ENCODE data around the gene GMPPA.
A peak's percentile ranks its signal among the peaks of the same experiment; 100 is the strongest.

The GMPPA gene

DNA sequence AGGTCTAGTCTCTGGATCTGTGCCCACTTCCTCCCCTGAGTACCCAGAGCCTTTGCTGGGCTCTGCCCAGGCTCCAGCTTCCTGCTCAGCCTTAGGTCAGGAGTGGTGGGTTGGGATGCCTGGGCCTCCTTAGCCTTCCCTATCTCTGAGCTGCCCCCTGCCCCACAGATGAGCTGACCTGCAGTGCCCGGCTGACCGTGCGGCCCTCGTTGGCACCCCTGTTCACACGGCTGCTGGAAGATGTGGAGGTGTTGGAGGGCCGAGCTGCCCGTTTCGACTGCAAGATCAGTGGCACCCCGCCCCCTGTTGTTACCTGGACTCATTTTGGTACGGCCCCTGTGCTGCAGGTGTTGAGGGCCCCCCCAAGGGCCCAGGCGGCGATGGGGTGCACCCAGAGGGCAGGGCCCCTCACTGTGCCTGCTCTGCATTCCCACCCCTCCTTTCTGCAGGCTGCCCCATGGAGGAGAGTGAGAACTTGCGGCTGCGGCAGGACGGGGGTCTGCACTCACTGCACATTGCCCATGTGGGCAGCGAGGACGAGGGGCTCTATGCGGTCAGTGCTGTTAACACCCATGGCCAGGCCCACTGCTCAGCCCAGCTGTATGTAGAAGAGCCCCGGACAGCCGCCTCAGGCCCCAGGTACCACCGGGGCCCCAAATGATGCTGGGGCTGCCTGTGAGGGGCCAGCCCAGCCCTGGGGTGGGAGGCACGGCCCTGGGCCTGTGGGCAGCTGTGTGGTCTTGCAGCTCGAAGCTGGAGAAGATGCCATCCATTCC is 30.1 kb upstream of the GMPPA start:
- DNase-seq = no peak

DNA sequence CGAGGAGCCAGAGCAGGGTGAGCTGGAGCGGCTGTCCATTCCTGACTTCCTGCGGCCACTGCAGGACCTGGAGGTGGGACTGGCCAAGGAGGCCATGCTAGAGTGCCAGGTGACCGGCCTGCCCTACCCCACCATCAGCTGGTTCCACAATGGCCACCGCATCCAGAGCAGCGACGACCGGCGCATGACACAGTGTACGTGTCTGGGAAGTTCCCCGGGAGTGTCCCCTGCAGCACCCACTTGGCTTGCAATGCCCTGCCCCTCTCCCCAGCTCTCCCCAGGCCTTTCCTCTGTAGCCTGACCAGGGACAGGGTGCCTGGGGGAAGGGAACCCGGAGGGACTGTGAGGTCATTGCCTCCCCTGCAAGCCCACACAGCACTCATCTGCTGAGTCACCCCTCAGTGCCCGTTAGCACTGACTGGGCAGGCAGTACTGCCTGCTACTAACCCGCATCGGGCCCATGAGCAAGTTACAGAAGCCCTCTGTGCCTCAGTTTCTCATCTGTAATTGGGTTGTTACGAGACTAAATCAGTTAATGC is 29.4 kb upstream of the GMPPA start:
- DNase-seq = no peak

DNA sequence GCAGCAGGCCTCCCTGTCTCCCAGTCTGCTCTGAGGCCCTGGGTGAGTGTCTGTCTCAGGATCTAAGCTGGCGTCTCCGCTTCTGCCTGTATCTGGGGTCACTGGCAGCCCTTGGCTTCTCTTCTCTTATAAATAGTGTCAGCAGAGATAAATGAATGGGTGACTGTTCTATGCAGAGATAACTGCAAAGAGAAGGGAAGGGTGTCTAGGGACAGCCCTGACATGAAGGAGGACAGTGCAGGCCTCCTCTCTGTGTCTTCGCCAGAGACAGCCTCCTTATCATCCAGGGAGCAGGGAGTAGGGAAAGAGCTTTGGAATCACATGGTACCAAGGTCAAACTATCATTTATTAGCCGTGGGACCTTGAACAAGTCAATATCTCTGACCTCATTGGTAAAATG is 28.3 kb upstream of the GMPPA start:
- DNase-seq = no peak

DNA sequence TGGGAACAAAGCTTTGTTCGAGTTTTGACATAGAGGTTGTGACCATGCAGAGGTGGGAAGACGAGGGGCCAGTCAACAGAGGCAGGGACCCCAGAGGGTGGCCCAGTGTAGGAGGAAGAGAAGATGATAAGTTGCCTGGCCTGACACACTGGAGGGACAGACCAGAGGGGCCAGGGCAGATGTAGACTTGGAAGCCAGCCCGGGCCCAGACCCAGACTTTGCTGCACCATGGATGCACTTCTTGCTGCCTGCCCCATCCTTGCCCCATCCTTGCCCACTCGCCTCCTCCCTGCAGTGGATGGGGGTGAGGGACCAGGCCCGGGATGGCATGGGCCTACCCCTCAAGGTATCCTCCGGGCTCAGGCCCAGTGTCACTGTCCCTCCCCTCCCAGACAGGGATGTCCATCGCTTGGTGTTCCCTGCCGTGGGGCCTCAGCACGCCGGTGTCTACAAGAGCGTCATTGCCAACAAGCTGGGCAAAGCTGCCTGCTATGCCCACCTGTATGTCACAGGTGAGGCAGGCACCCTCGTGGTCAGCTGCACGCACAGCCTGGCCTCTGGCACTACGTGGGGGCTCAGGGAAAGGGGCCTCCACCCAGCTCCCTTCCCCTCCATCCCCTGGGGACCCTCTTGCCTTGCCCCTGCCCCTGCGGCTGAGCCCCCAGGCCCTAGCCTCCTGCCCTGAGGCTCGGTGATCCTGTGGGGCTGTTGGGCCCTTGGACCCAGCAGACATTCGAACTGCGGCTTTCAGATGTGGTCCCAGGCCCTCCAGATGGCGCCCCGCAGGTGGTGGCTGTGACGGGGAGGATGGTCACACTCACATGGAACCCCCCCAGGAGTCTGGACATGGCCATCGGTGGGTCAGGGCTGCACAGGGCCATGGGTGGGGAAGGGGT is 27.0 kb upstream of the GMPPA start:
- DNase-seq = no peak

DNA sequence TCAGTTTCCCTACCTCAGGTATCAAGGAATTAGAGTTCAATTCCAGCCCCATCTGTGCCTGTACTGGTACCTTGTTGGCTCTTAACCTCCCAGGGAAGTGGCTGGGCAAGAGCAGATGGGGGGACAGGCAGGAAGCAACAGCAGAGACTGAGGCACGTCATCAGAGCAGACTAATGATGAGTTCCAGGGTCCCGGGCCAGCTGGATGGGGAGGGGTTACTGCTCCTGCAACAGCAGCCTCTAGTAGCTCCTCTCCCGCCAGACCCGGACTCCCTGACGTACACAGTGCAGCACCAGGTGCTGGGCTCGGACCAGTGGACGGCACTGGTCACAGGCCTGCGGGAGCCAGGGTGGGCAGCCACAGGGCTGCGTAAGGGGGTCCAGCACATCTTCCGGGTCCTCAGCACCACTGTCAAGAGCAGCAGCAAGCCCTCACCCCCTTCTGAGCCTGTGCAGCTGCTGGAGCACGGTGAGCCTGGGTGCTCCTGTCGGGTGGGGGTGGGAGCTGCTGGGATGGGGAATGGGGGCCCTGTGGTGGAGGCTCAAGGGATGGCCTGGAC is 26.0 kb upstream of the GMPPA start:
- no peak for DNase-seq

DNA sequence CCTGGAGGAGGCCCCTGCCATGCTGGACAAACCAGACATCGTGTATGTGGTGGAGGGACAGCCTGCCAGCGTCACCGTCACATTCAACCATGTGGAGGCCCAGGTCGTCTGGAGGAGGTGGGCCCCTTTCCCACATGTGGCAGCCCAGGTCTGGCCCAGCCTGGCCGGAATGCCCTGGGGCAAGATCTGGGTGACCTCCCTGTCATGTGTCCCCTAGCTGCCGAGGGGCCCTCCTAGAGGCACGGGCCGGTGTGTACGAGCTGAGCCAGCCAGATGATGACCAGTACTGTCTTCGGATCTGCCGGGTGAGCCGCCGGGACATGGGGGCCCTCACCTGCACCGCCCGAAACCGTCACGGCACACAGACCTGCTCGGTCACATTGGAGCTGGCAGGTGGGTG is 25.2 kb upstream of the GMPPA start:
- DNase-seq = no peak

DNA sequence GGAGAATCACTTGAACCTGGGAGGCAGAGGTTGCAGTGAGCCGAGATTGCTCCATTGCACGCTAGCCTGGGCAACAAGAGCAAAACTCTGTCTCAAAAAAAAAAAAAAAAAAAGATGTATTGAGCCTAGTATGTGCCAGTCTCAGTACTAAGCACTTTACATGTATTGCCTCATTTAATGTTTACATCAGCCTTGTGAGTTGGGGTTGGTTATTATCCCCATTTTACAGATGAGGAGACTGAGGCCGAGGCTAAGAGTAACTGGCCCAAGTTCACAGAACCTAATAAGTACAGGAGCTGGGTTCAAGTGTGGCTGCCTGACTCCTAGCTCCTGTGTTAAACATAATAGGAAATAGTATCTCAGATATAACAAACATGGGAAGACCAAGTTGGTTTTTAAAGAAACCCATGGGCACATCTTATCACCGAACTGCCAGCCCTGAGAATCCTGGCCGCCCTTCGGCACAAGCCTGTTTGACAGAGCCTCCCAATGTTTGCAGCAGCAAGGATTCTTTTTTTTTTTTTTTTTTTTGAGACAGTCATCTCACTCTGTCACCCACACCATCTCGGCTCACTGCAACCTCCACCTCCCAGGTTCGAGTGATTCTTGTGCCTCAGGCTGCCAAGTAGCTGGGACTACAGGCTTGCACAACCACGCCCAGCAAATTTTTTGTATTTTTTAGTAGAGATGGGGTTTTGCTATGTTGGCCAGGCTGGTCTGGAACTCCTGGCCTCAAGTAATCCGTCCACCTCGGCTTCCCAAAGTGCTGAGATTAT is 24.2 kb upstream of the GMPPA start:
- no peak for DNase-seq

DNA sequence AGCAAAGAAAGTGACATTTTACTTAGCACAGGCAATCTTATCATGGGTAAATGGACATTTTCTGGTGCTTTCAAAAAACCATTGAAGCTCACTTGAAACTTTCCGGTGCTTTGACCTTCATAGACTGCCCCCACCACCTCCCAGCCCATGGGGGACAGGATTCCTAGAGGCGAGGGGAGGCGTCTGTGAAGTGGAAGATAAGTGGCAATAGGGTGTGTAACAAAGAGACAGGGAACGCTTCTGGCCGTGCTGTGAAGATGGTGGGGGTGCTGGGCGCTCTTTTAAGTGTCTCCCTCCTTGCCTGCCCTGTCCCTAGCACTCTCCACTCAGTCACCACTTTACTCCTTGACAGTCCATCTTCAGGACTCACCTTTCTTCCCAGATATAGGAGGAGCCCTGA is 23.4 kb upstream of the GMPPA start:
- DNase-seq = no peak

DNA sequence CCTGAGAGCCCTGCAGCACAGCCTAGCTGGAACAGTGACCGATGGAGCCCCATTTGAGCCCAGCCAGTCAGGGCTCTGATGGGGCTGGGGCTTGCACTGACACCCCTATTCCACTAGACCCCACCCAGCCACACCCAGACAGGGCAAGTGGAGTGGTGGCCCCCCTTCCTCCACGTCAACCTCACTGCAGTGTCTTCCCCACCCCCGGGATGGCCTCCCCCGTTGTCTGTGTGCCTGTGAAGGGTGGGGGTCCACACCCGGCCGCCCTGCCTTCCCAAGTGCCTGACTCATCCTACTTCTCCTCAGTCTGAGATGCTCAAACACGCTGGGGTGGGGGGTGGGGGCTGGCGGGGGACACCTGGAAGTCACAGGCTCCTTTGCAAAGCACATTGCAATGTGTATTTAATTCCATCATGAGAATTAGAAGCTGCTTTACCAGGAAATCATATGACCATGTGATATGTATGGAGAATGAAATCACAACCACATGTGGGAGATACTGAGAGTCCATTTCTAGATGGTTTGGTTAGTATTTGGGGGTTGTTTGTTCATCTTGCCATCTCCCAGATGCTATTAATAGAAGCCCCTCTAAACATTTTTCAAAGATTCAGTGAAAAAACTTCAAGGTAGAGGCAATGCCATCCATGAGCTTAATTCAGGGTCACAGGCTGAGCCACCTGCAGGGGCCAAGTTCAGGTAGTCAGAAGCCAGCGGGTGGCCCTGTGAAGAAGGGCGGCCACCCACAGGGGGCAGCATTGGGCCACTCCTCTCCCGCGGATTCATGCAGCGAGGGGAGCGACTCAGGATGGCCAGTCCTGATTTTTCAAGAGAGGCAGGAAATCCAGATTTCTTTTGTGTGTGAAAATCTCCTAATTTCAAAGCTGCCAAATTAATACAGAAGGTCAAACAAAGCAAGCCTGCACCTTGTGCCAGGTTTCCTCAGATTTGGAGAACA is 22.7 kb upstream of the GMPPA start:
- peak; percentile 48 for DNase-seq

DNA sequence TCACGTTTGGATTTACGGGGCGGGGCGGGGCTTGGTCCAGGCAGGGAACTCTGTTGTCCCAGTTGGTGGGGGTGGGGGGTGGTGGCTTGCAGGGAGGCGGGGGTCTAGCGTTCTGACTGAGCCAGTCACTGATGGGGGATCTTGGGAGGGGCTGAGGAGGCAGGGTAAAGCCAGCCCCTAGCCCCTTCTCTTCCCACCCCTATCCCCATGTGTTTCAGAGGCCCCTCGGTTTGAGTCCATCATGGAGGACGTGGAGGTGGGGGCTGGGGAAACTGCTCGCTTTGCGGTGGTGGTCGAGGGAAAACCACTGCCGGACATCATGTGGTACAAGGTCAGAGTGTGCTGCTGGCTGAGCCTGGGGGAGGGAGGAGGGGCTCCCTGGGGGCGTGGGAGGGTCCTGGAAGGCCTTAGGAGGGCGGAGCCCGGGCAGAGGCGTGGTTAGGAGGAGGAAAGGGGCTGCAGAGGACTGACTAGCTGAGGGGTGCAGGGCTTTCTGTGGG is 22.0 kb upstream of the GMPPA start:
- DNase-seq = no peak

DNA sequence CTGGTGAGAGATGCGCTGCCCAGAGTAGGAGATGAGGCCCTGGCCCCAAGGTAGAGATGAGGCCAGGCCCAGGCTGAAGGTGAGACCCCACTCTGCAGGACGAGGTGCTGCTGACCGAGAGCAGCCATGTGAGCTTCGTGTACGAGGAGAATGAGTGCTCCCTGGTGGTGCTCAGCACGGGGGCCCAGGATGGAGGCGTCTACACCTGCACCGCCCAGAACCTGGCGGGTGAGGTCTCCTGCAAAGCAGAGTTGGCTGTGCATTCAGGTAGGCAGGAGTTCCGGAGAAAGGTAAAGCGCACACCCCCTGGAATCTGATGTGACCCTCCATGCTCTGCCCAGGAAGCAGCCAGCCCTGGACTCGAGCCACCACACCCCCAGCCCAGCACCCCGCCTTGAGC is 21.5 kb upstream of the GMPPA start:
- no peak for DNase-seq

DNA sequence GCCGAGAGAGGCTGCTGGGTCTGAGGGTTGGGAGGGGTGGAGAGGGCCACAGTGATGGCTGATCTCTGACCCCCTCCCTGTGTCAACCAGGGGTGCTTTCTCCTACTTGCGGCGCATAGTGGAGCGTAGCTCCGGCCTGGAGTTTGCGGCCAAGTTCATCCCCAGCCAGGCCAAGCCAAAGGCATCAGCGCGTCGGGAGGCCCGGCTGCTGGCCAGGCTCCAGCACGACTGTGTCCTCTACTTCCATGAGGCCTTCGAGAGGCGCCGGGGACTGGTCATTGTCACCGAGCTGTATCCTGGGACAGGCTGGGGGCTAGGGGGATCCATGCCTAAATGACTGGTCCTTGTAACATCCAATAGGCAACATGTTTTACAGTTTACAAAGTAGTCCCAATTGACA is 20.9 kb upstream of the GMPPA start:
- DNase-seq = no peak

DNA sequence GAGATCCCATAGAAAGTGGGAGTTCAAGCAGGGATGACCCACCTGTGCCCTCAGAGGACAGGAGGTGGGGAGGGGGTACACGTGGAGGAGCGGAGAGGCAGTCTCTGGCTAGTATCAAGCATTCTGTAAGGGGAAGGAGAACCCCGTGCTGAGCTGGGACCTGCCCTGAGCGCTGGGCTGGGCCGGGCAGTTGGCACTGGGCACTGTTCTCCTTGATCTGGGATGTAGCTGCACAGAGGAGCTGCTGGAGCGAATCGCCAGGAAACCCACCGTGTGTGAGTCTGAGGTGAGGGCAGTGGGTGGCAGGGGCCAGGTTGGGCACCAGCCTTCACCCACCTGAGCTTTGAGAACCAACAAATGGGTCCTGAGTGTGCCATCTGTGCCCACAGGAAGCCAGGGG is 19.8 kb upstream of the GMPPA start:
- DNase-seq = no peak

DNA sequence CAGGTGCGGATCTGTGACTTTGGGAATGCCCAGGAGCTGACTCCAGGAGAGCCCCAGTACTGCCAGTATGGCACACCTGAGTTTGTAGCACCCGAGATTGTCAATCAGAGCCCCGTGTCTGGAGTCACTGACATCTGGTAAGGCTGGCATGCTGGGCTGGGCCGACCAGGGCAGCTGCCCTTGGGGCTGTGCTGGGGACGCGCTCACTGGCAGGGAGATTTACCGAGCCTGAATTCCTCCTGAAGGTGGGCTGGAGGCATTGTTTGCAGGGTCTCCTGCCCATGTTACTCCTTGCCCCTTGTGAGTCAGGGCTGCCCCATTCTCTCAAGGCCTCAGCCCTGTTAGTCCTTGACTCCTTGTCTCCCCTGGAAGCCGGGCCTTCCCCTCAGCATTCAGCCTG is 18.7 kb upstream of the GMPPA start:
- DNase-seq = no peak

DNA sequence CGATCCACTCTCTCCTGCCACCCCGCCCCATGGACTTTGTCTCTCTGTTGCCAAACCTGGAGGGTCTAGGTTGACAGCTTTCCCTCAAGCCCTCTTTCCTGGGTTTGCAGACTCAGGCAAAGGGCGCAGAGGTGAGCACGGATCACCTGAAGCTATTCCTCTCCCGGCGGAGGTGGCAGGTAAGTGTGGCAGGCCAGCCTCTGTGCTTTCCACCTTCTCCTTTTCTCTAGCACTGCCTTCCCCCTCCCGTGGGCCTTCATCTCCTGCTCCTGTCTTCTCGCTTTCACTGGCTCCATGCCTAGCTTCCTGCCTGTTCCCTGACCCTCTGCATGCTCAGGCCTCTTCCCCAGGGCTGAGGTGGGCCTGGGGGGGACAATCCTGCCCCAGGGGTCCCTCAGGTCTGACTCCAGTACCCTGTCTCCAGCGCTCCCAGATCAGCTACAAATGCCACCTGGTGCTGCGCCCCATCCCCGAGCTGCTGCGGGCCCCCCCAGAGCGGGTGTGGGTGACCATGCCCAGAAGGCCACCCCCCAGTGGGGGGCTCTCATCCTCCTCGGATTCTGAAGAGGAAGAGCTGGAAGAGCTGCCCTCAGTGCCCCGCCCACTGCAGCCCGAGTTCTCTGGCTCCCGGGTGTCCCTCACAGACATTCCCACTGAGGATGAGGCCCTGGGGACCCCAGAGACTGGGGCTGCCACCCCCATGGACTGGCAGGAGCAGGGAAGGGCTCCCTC is 15.9 kb upstream of the GMPPA start:
- DNase-seq = no peak

DNA sequence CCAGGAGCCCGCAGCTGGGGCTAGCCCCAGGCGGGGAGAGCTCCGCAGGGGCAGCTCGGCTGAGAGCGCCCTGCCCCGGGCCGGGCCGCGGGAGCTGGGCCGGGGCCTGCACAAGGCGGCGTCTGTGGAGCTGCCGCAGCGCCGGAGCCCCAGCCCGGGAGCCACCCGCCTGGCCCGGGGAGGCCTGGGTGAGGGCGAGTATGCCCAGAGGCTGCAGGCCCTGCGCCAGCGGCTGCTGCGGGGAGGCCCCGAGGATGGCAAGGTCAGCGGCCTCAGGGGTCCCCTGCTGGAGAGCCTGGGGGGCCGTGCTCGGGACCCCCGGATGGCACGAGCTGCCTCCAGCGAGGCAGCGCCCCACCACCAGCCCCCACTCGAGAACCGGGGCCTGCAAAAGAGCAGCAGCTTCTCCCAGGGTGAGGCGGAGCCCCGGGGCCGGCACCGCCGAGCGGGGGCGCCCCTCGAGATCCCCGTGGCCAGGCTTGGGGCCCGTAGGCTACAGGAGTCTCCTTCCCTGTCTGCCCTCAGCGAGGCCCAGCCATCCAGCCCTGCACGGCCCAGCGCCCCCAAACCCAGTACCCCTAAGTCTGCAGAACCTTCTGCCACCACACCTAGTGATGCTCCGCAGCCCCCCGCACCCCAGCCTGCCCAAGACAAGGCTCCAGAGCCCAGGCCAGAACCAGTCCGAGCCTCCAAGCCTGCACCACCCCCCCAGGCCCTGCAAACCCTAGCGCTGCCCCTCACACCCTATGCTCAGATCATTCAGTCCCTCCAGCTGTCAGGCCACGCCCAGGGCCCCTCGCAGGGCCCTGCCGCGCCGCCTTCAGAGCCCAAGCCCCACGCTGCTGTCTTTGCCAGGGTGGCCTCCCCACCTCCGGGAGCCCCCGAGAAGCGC is 15.0 kb upstream of the GMPPA start:
- no peak for DNase-seq

DNA sequence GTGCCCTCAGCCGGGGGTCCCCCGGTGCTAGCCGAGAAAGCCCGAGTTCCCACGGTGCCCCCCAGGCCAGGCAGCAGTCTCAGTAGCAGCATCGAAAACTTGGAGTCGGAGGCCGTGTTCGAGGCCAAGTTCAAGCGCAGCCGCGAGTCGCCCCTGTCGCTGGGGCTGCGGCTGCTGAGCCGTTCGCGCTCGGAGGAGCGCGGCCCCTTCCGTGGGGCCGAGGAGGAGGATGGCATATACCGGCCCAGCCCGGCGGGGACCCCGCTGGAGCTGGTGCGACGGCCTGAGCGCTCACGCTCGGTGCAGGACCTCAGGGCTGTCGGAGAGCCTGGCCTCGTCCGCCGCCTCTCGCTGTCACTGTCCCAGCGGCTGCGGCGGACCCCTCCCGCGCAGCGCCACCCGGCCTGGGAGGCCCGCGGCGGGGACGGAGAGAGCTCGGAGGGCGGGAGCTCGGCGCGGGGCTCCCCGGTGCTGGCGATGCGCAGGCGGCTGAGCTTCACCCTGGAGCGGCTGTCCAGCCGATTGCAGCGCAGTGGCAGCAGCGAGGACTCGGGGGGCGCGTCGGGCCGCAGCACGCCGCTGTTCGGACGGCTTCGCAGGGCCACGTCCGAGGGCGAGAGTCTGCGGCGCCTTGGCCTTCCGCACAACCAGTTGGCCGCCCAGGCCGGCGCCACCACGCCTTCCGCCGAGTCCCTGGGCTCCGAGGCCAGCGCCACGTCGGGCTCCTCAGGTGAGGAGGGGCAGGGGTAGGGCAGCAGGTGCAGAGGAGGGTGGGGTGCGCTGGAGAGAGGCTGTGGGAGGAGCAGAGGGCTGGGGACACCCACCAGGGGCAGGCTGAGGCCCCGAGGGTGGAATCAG is 14.1 kb upstream of the GMPPA start:
- DNase-seq = no peak

DNA sequence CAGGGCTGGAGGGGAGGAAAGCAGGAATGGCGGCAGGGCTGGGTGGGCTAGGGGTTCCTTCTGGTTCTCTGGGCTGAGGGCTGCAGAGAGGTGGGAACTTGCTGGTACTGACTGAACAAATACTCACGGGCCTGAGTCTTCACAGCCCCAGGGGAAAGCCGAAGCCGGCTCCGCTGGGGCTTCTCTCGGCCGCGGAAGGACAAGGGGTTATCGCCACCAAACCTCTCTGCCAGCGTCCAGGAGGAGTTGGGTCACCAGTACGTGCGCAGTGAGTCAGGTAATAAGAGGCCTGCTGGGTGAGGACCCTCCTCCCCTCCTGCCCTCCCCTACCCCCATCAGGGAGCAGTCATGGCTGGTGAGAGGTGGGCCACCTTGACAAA is 13.5 kb upstream of the GMPPA start:
- no peak for DNase-seq

All from activated T-cell treated with anti-CD3 and anti-CD28 coated beads for 4 hours (primary cell).